ENCODE data around the gene DOCK7. TPM values are rescaled to one million over a fixed set of nuclear protein-coding genes. Genes with fewer than 3 reads are reported as not detected.

DOCK7 gene
- total and polyA plus RNA-seq, 2 of the 13 experiments (the other 11 are each of a cell fraction or from before 2014, with no cell fraction given): 45.7 to 67.2 TPM

DNA sequence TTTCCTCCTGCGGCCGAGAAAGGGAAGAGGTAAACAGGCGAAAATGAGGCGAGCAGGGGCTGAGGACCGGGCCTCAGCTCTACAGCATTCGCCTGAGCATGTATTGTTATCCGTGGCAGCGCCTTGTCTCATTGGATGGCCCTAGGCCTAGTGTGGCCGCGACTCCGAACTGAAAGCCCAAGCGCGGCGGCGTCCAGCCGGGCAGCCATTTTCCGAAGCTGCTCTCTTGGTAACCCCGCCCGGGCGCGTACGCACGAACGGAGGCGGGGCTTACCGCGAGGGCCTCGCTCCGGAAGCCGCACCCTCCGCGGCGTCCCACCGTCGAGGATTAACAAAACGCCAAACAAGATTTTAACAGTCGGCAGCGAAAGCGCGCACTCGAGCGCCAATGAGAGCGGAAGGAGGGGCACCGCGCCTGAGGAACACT is 252.1 kb downstream of the DOCK7 start (continued):
- TF ChIP-seq, protein P1, sequence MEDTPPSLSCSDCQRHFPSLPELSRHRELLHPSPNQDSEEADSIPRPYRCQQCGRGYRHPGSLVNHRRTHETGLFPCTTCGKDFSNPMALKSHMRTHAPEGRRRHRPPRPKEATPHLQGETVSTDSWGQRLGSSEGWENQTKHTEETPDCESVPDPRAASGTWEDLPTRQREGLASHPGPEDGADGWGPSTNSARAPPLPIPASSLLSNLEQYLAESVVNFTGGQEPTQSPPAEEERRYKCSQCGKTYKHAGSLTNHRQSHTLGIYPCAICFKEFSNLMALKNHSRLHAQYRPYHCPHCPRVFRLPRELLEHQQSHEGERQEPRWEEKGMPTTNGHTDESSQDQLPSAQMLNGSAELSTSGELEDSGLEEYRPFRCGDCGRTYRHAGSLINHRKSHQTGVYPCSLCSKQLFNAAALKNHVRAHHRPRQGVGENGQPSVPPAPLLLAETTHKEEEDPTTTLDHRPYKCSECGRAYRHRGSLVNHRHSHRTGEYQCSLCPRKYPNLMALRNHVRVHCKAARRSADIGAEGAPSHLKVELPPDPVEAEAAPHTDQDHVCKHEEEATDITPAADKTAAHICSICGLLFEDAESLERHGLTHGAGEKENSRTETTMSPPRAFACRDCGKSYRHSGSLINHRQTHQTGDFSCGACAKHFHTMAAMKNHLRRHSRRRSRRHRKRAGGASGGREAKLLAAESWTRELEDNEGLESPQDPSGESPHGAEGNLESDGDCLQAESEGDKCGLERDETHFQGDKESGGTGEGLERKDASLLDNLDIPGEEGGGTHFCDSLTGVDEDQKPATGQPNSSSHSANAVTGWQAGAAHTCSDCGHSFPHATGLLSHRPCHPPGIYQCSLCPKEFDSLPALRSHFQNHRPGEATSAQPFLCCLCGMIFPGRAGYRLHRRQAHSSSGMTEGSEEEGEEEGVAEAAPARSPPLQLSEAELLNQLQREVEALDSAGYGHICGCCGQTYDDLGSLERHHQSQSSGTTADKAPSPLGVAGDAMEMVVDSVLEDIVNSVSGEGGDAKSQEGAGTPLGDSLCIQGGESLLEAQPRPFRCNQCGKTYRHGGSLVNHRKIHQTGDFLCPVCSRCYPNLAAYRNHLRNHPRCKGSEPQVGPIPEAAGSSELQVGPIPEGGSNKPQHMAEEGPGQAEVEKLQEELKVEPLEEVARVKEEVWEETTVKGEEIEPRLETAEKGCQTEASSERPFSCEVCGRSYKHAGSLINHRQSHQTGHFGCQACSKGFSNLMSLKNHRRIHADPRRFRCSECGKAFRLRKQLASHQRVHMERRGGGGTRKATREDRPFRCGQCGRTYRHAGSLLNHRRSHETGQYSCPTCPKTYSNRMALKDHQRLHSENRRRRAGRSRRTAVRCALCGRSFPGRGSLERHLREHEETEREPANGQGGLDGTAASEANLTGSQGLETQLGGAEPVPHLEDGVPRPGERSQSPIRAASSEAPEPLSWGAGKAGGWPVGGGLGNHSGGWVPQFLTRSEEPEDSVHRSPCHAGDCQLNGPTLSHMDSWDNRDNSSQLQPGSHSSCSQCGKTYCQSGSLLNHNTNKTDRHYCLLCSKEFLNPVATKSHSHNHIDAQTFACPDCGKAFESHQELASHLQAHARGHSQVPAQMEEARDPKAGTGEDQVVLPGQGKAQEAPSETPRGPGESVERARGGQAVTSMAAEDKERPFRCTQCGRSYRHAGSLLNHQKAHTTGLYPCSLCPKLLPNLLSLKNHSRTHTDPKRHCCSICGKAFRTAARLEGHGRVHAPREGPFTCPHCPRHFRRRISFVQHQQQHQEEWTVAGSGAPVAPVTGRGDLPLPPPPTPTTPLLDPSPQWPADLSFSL (CRISPR knock-in tag; IDR thresholded peaks at IDR 0.05): no peak
- TF ChIP-seq, protein P2, sequence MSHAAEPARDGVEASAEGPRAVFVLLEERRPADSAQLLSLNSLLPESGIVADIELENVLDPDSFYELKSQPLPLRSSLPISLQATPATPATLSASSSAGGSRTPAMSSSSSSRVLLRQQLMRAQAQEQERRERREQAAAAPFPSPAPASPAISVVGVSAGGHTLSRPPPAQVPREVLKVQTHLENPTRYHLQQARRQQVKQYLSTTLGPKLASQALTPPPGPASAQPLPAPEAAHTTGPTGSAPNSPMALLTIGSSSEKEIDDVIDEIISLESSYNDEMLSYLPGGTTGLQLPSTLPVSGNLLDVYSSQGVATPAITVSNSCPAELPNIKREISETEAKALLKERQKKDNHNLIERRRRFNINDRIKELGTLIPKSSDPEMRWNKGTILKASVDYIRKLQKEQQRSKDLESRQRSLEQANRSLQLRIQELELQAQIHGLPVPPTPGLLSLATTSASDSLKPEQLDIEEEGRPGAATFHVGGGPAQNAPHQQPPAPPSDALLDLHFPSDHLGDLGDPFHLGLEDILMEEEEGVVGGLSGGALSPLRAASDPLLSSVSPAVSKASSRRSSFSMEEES (CRISPR knock-in tag; IDR thresholded peaks at IDR 0.05): peak; percentile 55; the same call in 1 of the 2 replicates
- no peak for TF ChIP-seq CEBPB (IDR thresholded peaks at IDR 0.05; ENCODE audit: borderline replicate concordance, low read depth, low read length)
- TF ChIP-seq CCAR2 (optimal IDR thresholded peaks at IDR 0.05; ENCODE audit: low read depth, low read length): no peak
- no peak for TF ChIP-seq ZNF598 (CRISPR knock-in tag; IDR thresholded peaks at IDR 0.05; ENCODE audit: borderline replicate concordance)
- peak; percentile 12; the same call in 1 of the 2 replicates for TF ChIP-seq SMYD3 (CRISPR knock-in tag; IDR thresholded peaks at IDR 0.05)
- TF ChIP-seq, protein P3, sequence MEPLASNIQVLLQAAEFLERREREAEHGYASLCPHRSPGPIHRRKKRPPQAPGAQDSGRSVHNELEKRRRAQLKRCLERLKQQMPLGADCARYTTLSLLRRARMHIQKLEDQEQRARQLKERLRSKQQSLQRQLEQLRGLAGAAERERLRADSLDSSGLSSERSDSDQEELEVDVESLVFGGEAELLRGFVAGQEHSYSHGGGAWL (CRISPR knock-in tag; IDR thresholded peaks at IDR 0.05): no peak; the same call in 1 of the 2 replicates
- TF ChIP-seq SKI (IDR thresholded peaks at IDR 0.05; ENCODE audit: partially characterized antibody): no peak
- no peak for TF ChIP-seq SMARCE1 (IDR thresholded peaks at IDR 0.05; ENCODE audit: borderline replicate concordance)
- no peak for TF ChIP-seq ZNF326 (CRISPR knock-in tag; IDR thresholded peaks at IDR 0.05; ENCODE audit: borderline replicate concordance)
- peak; percentile 29; the same call in 1 of the 2 replicates for TF ChIP-seq CHD2 (IDR thresholded peaks at IDR 0.05; ENCODE audit: low read depth, low read length)
- no peak for TF ChIP-seq LCORL (IDR thresholded peaks at IDR 0.05)
- no peak for TF ChIP-seq LCORL (CRISPR knock-in tag; IDR thresholded peaks at IDR 0.05)
- TF ChIP-seq ZNF468 (CRISPR knock-in tag; IDR thresholded peaks at IDR 0.05): no peak
- TF ChIP-seq, protein P4, sequence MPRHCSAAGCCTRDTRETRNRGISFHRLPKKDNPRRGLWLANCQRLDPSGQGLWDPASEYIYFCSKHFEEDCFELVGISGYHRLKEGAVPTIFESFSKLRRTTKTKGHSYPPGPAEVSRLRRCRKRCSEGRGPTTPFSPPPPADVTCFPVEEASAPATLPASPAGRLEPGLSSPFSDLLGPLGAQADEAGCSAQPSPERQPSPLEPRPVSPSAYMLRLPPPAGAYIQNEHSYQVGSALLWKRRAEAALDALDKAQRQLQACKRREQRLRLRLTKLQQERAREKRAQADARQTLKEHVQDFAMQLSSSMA (CRISPR knock-in tag; IDR thresholded peaks at IDR 0.05): no peak
- TF ChIP-seq, protein P5, sequence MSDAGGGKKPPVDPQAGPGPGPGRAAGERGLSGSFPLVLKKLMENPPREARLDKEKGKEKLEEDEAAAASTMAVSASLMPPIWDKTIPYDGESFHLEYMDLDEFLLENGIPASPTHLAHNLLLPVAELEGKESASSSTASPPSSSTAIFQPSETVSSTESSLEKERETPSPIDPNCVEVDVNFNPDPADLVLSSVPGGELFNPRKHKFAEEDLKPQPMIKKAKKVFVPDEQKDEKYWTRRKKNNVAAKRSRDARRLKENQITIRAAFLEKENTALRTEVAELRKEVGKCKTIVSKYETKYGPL (CRISPR knock-in tag; IDR thresholded peaks at IDR 0.05): no peak
- TF ChIP-seq HNF4A (CRISPR knock-in tag; IDR thresholded peaks at IDR 0.05): no peak; the same call in 1 of the 2 replicates
- no peak for TF ChIP-seq NFE2L1 (CRISPR knock-in tag; IDR thresholded peaks at IDR 0.05; ENCODE audit: borderline replicate concordance)
- TF ChIP-seq, protein P6, sequence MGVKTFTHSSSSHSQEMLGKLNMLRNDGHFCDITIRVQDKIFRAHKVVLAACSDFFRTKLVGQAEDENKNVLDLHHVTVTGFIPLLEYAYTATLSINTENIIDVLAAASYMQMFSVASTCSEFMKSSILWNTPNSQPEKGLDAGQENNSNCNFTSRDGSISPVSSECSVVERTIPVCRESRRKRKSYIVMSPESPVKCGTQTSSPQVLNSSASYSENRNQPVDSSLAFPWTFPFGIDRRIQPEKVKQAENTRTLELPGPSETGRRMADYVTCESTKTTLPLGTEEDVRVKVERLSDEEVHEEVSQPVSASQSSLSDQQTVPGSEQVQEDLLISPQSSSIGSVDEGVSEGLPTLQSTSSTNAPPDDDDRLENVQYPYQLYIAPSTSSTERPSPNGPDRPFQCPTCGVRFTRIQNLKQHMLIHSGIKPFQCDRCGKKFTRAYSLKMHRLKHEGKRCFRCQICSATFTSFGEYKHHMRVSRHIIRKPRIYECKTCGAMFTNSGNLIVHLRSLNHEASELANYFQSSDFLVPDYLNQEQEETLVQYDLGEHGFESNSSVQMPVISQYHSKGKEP (CRISPR knock-in tag; IDR thresholded peaks at IDR 0.05): no peak
- no peak; the same call in 1 of the 2 replicates for TF ChIP-seq PAX8 (CRISPR knock-in tag; IDR thresholded peaks at IDR 0.05; ENCODE audit: borderline replicate concordance)

All from HepG2 (cell line).